Sigmoid colon (tissue), 3 donors: ENCODE measurements around the gene TMEM138.

ENCODE experiments used
- POLR2A ChIP-seq, 2 donors: fragments of 450-650 bp; IDR thresholded peaks; one replicate each; pipeline ENCODE4 v1.6.1; 2016; ENCODE audit warnings: antibody characterized with exemption in 2 of 2, mild to moderate bottlenecking in 2 of 2, moderate library complexity in 2 of 2
- TF ChIP-seq, protein P1 (sequence below), 4 experiments: fragments of 450-650 bp in 3 of 4; fragments of 200-600 bp in 1 of 4; IDR thresholded peaks; one replicate each; pipeline ENCODE4 v1.5.1; 2016 to 2019; ENCODE audit warnings: antibody characterized with exemption in 4 of 4, mild to moderate bottlenecking in 3 of 4, moderate library complexity in 2 of 4

DNA sequence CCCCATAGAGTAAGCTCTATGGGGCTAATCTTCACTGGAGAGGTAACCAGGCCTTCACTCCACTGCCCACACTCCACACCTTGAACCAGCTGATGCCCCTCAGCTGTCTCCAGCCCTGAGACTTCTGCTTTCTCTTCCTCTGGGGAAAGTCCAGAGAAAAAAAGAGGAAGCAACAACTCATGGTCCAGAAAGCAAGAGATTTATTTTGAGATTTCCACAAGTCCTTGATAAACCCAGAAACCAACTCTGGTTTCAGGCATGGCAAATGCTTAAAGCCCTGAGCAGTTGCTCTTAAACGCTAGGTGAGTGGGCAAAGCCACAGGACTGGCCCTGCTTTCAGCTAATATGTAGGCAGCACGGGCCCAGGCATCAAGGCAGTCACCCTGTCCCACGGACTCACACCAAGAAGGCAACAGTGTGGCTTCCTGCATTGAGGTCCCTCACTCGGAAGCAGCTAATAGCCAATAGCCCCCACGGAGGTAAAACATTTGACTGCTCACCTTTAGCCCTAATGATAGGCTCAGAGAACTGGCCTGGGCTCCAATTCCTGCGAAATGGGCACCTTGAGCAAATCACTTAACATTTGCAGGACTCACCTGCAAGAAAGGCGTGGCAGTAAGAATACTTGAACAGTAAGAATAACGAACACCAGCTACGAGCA, 4.8 kb upstream of the TMEM138 start:
- TF ChIP-seq POLR2A (IDR thresholded peaks at IDR 0.05) = no peak
- TF ChIP-seq, protein P1, sequence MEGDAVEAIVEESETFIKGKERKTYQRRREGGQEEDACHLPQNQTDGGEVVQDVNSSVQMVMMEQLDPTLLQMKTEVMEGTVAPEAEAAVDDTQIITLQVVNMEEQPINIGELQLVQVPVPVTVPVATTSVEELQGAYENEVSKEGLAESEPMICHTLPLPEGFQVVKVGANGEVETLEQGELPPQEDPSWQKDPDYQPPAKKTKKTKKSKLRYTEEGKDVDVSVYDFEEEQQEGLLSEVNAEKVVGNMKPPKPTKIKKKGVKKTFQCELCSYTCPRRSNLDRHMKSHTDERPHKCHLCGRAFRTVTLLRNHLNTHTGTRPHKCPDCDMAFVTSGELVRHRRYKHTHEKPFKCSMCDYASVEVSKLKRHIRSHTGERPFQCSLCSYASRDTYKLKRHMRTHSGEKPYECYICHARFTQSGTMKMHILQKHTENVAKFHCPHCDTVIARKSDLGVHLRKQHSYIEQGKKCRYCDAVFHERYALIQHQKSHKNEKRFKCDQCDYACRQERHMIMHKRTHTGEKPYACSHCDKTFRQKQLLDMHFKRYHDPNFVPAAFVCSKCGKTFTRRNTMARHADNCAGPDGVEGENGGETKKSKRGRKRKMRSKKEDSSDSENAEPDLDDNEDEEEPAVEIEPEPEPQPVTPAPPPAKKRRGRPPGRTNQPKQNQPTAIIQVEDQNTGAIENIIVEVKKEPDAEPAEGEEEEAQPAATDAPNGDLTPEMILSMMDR (IDR thresholded peaks at IDR 0.05) = no peak
